Activated CD8-positive, alpha-beta T cell treated with anti-CD3 and anti-CD28 coated beads, Interleukin-2, amount 10 ng/mL, durations not matched to agents 7 days and 5 days (primary cell): ENCODE data around the gene METAP1D. TPM values are rescaled to one million over a fixed set of nuclear protein-coding genes. Genes with fewer than 3 reads are reported as not detected.
"Not testable (repeated sequence)": the region's sequence is repeated elsewhere in the genome, so short reads cannot be mapped to it uniquely, and the experiment has no call there.

ENCODE experiments used
- ATAC-seq: fragments of 150-1000 bp; cut with Tn5 transposase; one replicate; pipeline ENCODE4 v1.10.0; 2021; ENCODE audit warnings: moderate library complexity
- CTCF ChIA-PET: fragments of 350-600 bp; sonication (Branson Sonifier 250); formaldehyde crosslinking; loops from one replicate; lab custom pipeline; 2021; ENCODE audit warnings: antibody characterized with exemption; lab: Charles Lee
- POLR2A ChIA-PET: fragments of 350-600 bp; sonication (Branson Sonifier 250); formaldehyde crosslinking; loops from one replicate; lab custom pipeline; 2021; ENCODE audit warnings: antibody characterized with exemption; lab: Charles Lee
- DNase-seq: peaks from one replicate; pipeline ENCODE4 v3.0.0-alpha.2; 2020
- H3K27ac Mint-ChIP-seq: one replicate; pipeline ENCODE4 v1.8.0; 2021; ENCODE audit warnings: mild to moderate bottlenecking, mixed read lengths
- H3K27me3 Mint-ChIP-seq: one replicate; pipeline ENCODE4 v1.8.0; 2021; ENCODE audit warnings: low read depth, mixed read lengths
- H3K36me3 Mint-ChIP-seq: one replicate; pipeline ENCODE4 v1.8.0; 2021; ENCODE audit warnings: low read depth, mixed read lengths
- H3K4me1 Mint-ChIP-seq: one replicate; pipeline ENCODE4 v1.8.0; 2021; ENCODE audit warnings: low read depth, mixed read lengths
- H3K4me3 Mint-ChIP-seq: one replicate; pipeline ENCODE4 v1.8.0; 2021; ENCODE audit warnings: mild to moderate bottlenecking, mixed read lengths
- H3K9me3 Mint-ChIP-seq: one replicate; pipeline ENCODE4 v1.8.0; 2022; ENCODE audit warnings: mixed read lengths; ENCODE audit not compliant: insufficient read depth
- total RNA-seq, 2 experiments: library from RNA; stranded (reverse); gene quantifications; one replicate each; pipeline ENCODE4 v1.2.3, GENCODE V29; 2021

The METAP1D gene
- total RNA-seq, 2 experiments from 2014 or later = 3.9 to 6.0 TPM

GRCh38 chr2:172052000-172052983, 52.5 kb downstream of the METAP1D start:
- ChIA-PET CTCF (no interaction called here), POLR2A (no interaction called here)
- no peaks in the 10 kb centered on the region for H3K36me3 Mint-ChIP-seq

GRCh38 chr2:172053486-172053885, 53.7 kb downstream of the METAP1D start:
- ChIA-PET POLR2A (no interaction called here), CTCF (no interaction called here)
- no peaks in the 10 kb centered on the region for H3K36me3 Mint-ChIP-seq
- ATAC-seq (no peak), DNase-seq (no peak)
- no peak overlapping the region for H3K27ac Mint-ChIP-seq
- H3K4me1 Mint-ChIP-seq = no peaks in the 10 kb centered on the region
- H3K4me3 Mint-ChIP-seq = no peak overlapping the region
- H3K9me3 Mint-ChIP-seq = no peaks in the 10 kb centered on the region
- H3K27me3 Mint-ChIP-seq = no peaks in the 10 kb centered on the region

More at GRCh38 chr2:172052000-172052983, 52.5 kb downstream of the METAP1D start:
- no peak overlapping the region for H3K4me3 Mint-ChIP-seq
- no peak for DNase-seq
- no peaks in the 10 kb centered on the region for H3K9me3 Mint-ChIP-seq
- no peak overlapping the region for H3K27ac Mint-ChIP-seq
- no peak for ATAC-seq
- no peaks in the 10 kb centered on the region for H3K4me1 Mint-ChIP-seq
- H3K27me3 Mint-ChIP-seq = no peaks in the 10 kb centered on the region

- ATAC-seq (no peak), DNase-seq (no peak)
- Mint-ChIP-seq H3K27me3 (peaks cover 2% of the 10 kb centered on the region), H3K36me3 (no peaks in the 10 kb centered on the region), H3K9me3 (no peaks in the 10 kb centered on the region), H3K4me3 (no peak overlapping the region), H3K27ac (no peak overlapping the region), H3K4me1 (peaks cover 6% of the 10 kb centered on the region)
- CTCF ChIA-PET = interaction anchor here (0.9 to 1.0 kb wide), 2 partner anchors 10 to 115 kb away, joined by 3 read pairs; no protein-coding TSS in a partner anchor
- POLR2A ChIA-PET = no interaction called here
Measured at GRCh38 chr2:172056293-172056692, 56.5 kb downstream of the METAP1D start.

GRCh38 chr2:172058660-172059059, 58.9 kb downstream of the METAP1D start:
- POLR2A ChIA-PET = no interaction called here
- Mint-ChIP-seq H3K27ac (no peak overlapping the region), H3K36me3 (no peaks in the 10 kb centered on the region), H3K9me3 (no peaks in the 10 kb centered on the region), H3K4me1 (peaks cover 10% of the 10 kb centered on the region), H3K4me3 (no peak overlapping the region), H3K27me3 (peaks cover 2% of the 10 kb centered on the region)
- CTCF ChIA-PET = interaction anchor here (1.2 kb wide), 1 partner anchor 14 kb away, joined by 4 read pairs; no protein-coding TSS in a partner anchor
- DNase-seq (no peak), ATAC-seq (no peak)

GRCh38 chr2:172060118-172060517, 60.4 kb downstream of the METAP1D start:
- POLR2A ChIA-PET, H3K27ac Mint-ChIP-seq, ATAC-seq, DNase-seq, H3K27me3 Mint-ChIP-seq, H3K36me3 Mint-ChIP-seq, H3K9me3 Mint-ChIP-seq, H3K4me3 Mint-ChIP-seq: not testable (repeated sequence)
- CTCF ChIA-PET = interaction anchor here (1.2 kb wide), 1 partner anchor 16 kb away, joined by 4 read pairs; no protein-coding TSS in a partner anchor
- H3K4me1 Mint-ChIP-seq = peaks cover 10% of the 10 kb centered on the region

GRCh38 chr2:172062402-172063004, 62.8 kb downstream of the METAP1D start:
- POLR2A ChIA-PET = interaction anchor here (1.0 kb wide), 1 partner anchor 11 kb away, joined by 3 read pairs; no protein-coding TSS in a partner anchor
- CTCF ChIA-PET = interaction anchor here (1.2 to 1.4 kb wide), 2 partner anchors 65 to 168 kb away, joined by 3 to 5 read pairs; partner anchors contain the start of gene SLC25A12
- peaks cover 2% of the 10 kb centered on the region for H3K27me3 Mint-ChIP-seq
- no peak overlapping the region for H3K27ac Mint-ChIP-seq
- no peak overlapping the region for H3K4me3 Mint-ChIP-seq
- no peaks in the 10 kb centered on the region for H3K9me3 Mint-ChIP-seq
- DNase-seq = no peak
- peaks cover 5% of the 10 kb centered on the region for H3K36me3 Mint-ChIP-seq
- H3K4me1 Mint-ChIP-seq = peaks cover 16% of the 10 kb centered on the region
- no peak for ATAC-seq

- ChIA-PET POLR2A (interaction anchor here (1.0 kb wide), 1 partner anchor 10 kb away, joined by 3 read pairs; no protein-coding TSS in a partner anchor), CTCF (interaction anchor here (0.8 to 1.2 kb wide), 3 partner anchors 64 to 361 kb away, joined by 3 to 5 read pairs (median 3); no protein-coding TSS in a partner anchor)
- no peak for DNase-seq
- ATAC-seq = no peak
- Mint-ChIP-seq H3K4me3 (no peak overlapping the region), H3K4me1 (peaks cover 16% of the 10 kb centered on the region), H3K27me3 (peaks cover 2% of the 10 kb centered on the region), H3K36me3 (peaks cover 5% of the 10 kb centered on the region), H3K27ac (no peak overlapping the region), H3K9me3 (no peaks in the 10 kb centered on the region)
Measured at GRCh38 chr2:172063446-172063845, 63.7 kb downstream of the METAP1D start.

GRCh38 chr2:172065111-172065510, 65.4 kb downstream of the METAP1D start:
- no peaks in the 10 kb centered on the region for H3K27me3 Mint-ChIP-seq
- DNase-seq (no peak), ATAC-seq (no peak)
- ChIA-PET CTCF (no interaction called here), POLR2A (interaction anchor here (0.7 kb wide), 1 partner anchor 477 kb away, joined by 3 read pairs; no protein-coding TSS in a partner anchor)
- peaks cover 16% of the 10 kb centered on the region for H3K4me1 Mint-ChIP-seq
- peaks cover 5% of the 10 kb centered on the region for H3K36me3 Mint-ChIP-seq
- no peak overlapping the region for H3K27ac Mint-ChIP-seq
- no peak overlapping the region for H3K4me3 Mint-ChIP-seq
- no peaks in the 10 kb centered on the region for H3K9me3 Mint-ChIP-seq

GRCh38 chr2:172066394-172066886, 66.7 kb downstream of the METAP1D start:
- no peak overlapping the region for H3K27ac Mint-ChIP-seq
- peaks cover 10% of the 10 kb centered on the region for H3K4me1 Mint-ChIP-seq
- H3K27me3 Mint-ChIP-seq = peaks cover 1% of the 10 kb centered on the region
- ChIA-PET POLR2A (no interaction called here), CTCF (interaction anchor here (0.9 kb wide), 1 partner anchor 9 kb away, joined by 3 read pairs; no protein-coding TSS in a partner anchor)
- peaks cover 5% of the 10 kb centered on the region for H3K36me3 Mint-ChIP-seq
- no peak for ATAC-seq
- no peaks in the 10 kb centered on the region for H3K9me3 Mint-ChIP-seq
- no peak for DNase-seq
- H3K4me3 Mint-ChIP-seq = no peak overlapping the region

- H3K27me3 Mint-ChIP-seq, H3K4me3 Mint-ChIP-seq, H3K4me1 Mint-ChIP-seq, DNase-seq, CTCF ChIA-PET, H3K9me3 Mint-ChIP-seq, H3K27ac Mint-ChIP-seq, POLR2A ChIA-PET, H3K36me3 Mint-ChIP-seq, ATAC-seq: not testable (repeated sequence)
Measured at GRCh38 chr2:172067905-172068304, 68.2 kb downstream of the METAP1D start.

- CTCF ChIA-PET = interaction anchor here (3.2 kb wide), 1 partner anchor 32 kb away, joined by 15 read pairs; the partner anchor contains the start of gene DLX2
- Mint-ChIP-seq H3K4me3 (no peak overlapping the region), H3K9me3 (no peaks in the 10 kb centered on the region), H3K27me3 (peaks cover 5% of the 10 kb centered on the region), H3K27ac (no peak overlapping the region), H3K4me1 (peaks cover 5% of the 10 kb centered on the region), H3K36me3 (peaks cover 5% of the 10 kb centered on the region)
- ATAC-seq = no peak
- POLR2A ChIA-PET = no interaction called here
- no peak for DNase-seq
Measured at GRCh38 chr2:172070936-172071335, 71.2 kb downstream of the METAP1D start.
